Liver (tissue), 9 donors: Measurements from ENCODE around the gene GALNTL6. TPM values are rescaled to one million over a fixed set of nuclear protein-coding genes. Genes with fewer than 3 reads are reported as not detected.

Experiments used
- DNase-seq: peaks from one replicate; pipeline ENCODE4 v3.0.0-alpha.2; 2017; ENCODE audit warnings: low spot score
- H3K27ac ChIP-seq, 2 donors: one replicate each; pipeline ENCODE4 v1.7.0; 2013; ENCODE audit warnings: inconsistent platforms in 2 of 2, low read length in 2 of 2, control low read depth in 1 of 2, low read depth in 1 of 2, mild to moderate bottlenecking in 1 of 2
- H3K27me3 ChIP-seq, 4 donors: one replicate each; pipeline versions ENCODE4 v1.6.1 to v1.7.0; 2013; ENCODE audit warnings: low read length in 3 of 4, inconsistent platforms in 1 of 4, mild to moderate bottlenecking in 1 of 4, moderate library complexity in 1 of 4; ENCODE audit not compliant: control insufficient read depth in 4 of 4, insufficient read depth in 4 of 4
- H3K36me3 ChIP-seq, 4 donors: one replicate each; pipeline versions ENCODE4 v1.6.1 to v1.7.0; 2013; ENCODE audit warnings: low read length in 3 of 4, mild to moderate bottlenecking in 3 of 4, low read depth in 1 of 4, moderate library complexity in 1 of 4; ENCODE audit not compliant: control insufficient read depth in 4 of 4, insufficient read depth in 3 of 4
- H3K4me1 ChIP-seq, 4 donors: one replicate each; pipeline versions ENCODE4 v1.6.1 to v1.7.0; 2013; ENCODE audit warnings: low read length in 3 of 4, mild to moderate bottlenecking in 3 of 4, moderate library complexity in 1 of 4; ENCODE audit not compliant: control insufficient read depth in 4 of 4, insufficient read depth in 4 of 4
- H3K4me3 ChIP-seq, 3 donors: one replicate each; pipeline versions ENCODE4 v1.6.1 to v1.7.0; 2013; ENCODE audit warnings: low read length in 3 of 3, control low read depth in 1 of 3, low read depth in 1 of 3, mild to moderate bottlenecking in 1 of 3
- H3K9ac ChIP-seq, 2 donors: one replicate each; pipeline ENCODE4 v1.7.0; 2013; ENCODE audit warnings: low read length in 2 of 2, mild to moderate bottlenecking in 2 of 2, moderate library complexity in 2 of 2, control low read depth in 1 of 2, low read depth in 1 of 2
- H3K9me3 ChIP-seq, 4 donors: one replicate each; pipeline versions ENCODE4 v1.6.1 to v1.7.0; 2013; ENCODE audit warnings: low read length in 3 of 4; ENCODE audit not compliant: control insufficient read depth in 4 of 4
- ATF3 ChIP-seq: IDR thresholded peaks from 2 replicates; pipeline ENCODE4 v1.6.1; 2016; ENCODE audit warnings: antibody characterized with exemption
- CTCF ChIP-seq: fragments of 150-350 bp; IDR thresholded peaks from 2 replicates; pipeline ENCODE4 v1.5.1; 2017; ENCODE audit warnings: improper control_type of control experiment, low read depth, low read length; ENCODE audit not compliant: missing input control
- EGR1 ChIP-seq, 2 donors: IDR thresholded peaks; 2 replicates each; pipeline ENCODE4 v1.6.1; 2016 to 2018; ENCODE audit warnings: antibody characterized with exemption in 2 of 2, low read depth in 2 of 2
- FOXA1 ChIP-seq: IDR thresholded peaks from 2 replicates; pipeline ENCODE4 v1.6.1; 2016; ENCODE audit warnings: antibody characterized with exemption
- FOXA2 ChIP-seq: IDR thresholded peaks from 2 replicates; pipeline ENCODE4 v1.6.1; 2016; ENCODE audit warnings: antibody characterized with exemption
- GABPA ChIP-seq, 2 donors: IDR thresholded peaks in 1 of 2; conservative IDR thresholded peaks in 1 of 2; 2 replicates each; pipeline ENCODE4 v1.6.1; 2016; ENCODE audit warnings: antibody characterized with exemption in 2 of 2, mild to moderate bottlenecking in 1 of 2, moderate library complexity in 1 of 2
- HNF4A ChIP-seq, 2 donors: conservative IDR thresholded peaks; 2 replicates each; pipeline ENCODE4 v1.6.1; 2016; ENCODE audit warnings: antibody characterized with exemption in 2 of 2, mild to moderate bottlenecking in 2 of 2
- HNF4G ChIP-seq: IDR thresholded peaks from 2 replicates; pipeline ENCODE4 v1.6.1; 2016; ENCODE audit warnings: antibody characterized with exemption
- JUND ChIP-seq, 2 donors: IDR thresholded peaks; 2 replicates each; pipeline ENCODE4 v1.6.1; 2016; ENCODE audit warnings: antibody characterized with exemption in 2 of 2
- MAX ChIP-seq: IDR thresholded peaks from 2 replicates; pipeline ENCODE4 v1.6.1; 2016; ENCODE audit warnings: antibody characterized with exemption
- NR2F2 ChIP-seq: IDR thresholded peaks from 2 replicates; pipeline ENCODE4 v1.6.1; 2016; ENCODE audit warnings: antibody characterized with exemption
- RXRA ChIP-seq, 2 donors: IDR thresholded peaks; 2 replicates each; pipeline ENCODE4 v1.6.1; 2017 to 2018; ENCODE audit warnings: antibody characterized with exemption in 2 of 2, mild to moderate bottlenecking in 1 of 2
- SP1 ChIP-seq: IDR thresholded peaks from 2 replicates; pipeline ENCODE4 v1.6.1; 2018; ENCODE audit warnings: antibody characterized with exemption, mild to moderate bottlenecking
- TAF1 ChIP-seq: conservative IDR thresholded peaks from 2 replicates; pipeline ENCODE4 v1.6.1; 2016; ENCODE audit warnings: antibody characterized with exemption, mild to moderate bottlenecking
- YY1 ChIP-seq: IDR thresholded peaks from 2 replicates; pipeline ENCODE4 v1.6.1; 2016; ENCODE audit warnings: antibody characterized with exemption, mild to moderate bottlenecking
- WGBS: extraction: QIAGEN DNeasy Blood & Tissue Kit; methylation state at CpG from one replicate; pipeline ENCODE4 v1.1.7; 2013; 5-methylcytosine and 5-hydroxymethylcytosine counted together
- polyA plus RNA-seq, 2 donors: library from polyadenylated mRNA; stranded (reverse) in 1 of 2; unstranded in 1 of 2; fragments of 200-250 nt in 1 of 2; fragments of >200 nt in 1 of 2; fragmentation: Nextera tagmentation in 1 of 2; extraction: Ambion mirVana in 1 of 2; gene quantifications; one replicate each; pipeline versions ENCODE4 v1.2.1 to v1.2.3, GENCODE V29; 2013 to 2015
- total RNA-seq, 2 donors: library from RNA; depleted of rRNA; stranded (reverse); fragments of >200 nt; gene quantifications; one replicate each; pipeline ENCODE4 v1.2.3, GENCODE V29; 2014
- TF ChIP-seq, protein P1 (sequence below): IDR thresholded peaks from 2 replicates; pipeline ENCODE4 v1.6.1; 2016; ENCODE audit warnings: antibody characterized with exemption, mild to moderate bottlenecking
- TF ChIP-seq, protein P2 (sequence below): IDR thresholded peaks from 2 replicates; pipeline ENCODE4 v1.6.1; 2016; ENCODE audit warnings: antibody characterized with exemption
- donor health status: healthy.
- donor health status: healthy.
- donor health status: healthy.
- donor health status: healthy.
- donor health status: healthy.

GALNTL6 gene
- total and polyA plus RNA-seq, 4 donors = 0.06 to 0.08 TPM; not detected in 2

GRCh38 chr4:171993247-171993646 is 180.0 kb downstream of the GALNTL6 start:
- H3K36me3 ChIP-seq = no peaks in the 10 kb centered on the region
- DNase-seq = no peak
- WGBS = 65% methylated on average over 1 of the region's 1 CpG
- no peaks in the 10 kb centered on the region for H3K27me3 ChIP-seq
- H3K4me3 ChIP-seq = no peak overlapping the region
- TF ChIP-seq TAF1 = no peak
- TF ChIP-seq, protein P1, sequence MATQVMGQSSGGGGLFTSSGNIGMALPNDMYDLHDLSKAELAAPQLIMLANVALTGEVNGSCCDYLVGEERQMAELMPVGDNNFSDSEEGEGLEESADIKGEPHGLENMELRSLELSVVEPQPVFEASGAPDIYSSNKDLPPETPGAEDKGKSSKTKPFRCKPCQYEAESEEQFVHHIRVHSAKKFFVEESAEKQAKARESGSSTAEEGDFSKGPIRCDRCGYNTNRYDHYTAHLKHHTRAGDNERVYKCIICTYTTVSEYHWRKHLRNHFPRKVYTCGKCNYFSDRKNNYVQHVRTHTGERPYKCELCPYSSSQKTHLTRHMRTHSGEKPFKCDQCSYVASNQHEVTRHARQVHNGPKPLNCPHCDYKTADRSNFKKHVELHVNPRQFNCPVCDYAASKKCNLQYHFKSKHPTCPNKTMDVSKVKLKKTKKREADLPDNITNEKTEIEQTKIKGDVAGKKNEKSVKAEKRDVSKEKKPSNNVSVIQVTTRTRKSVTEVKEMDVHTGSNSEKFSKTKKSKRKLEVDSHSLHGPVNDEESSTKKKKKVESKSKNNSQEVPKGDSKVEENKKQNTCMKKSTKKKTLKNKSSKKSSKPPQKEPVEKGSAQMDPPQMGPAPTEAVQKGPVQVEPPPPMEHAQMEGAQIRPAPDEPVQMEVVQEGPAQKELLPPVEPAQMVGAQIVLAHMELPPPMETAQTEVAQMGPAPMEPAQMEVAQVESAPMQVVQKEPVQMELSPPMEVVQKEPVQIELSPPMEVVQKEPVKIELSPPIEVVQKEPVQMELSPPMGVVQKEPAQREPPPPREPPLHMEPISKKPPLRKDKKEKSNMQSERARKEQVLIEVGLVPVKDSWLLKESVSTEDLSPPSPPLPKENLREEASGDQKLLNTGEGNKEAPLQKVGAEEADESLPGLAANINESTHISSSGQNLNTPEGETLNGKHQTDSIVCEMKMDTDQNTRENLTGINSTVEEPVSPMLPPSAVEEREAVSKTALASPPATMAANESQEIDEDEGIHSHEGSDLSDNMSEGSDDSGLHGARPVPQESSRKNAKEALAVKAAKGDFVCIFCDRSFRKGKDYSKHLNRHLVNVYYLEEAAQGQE = no peak
- TF ChIP-seq JUND (IDR thresholded peaks at IDR 0.05) = no peak
- no peak for TF ChIP-seq MAX
- no peak for TF ChIP-seq CTCF
- no peak for TF ChIP-seq HNF4A (conservative IDR thresholded peaks at IDR 0.05)
- no peak for TF ChIP-seq FOXA2
- no peak for TF ChIP-seq HNF4G
- TF ChIP-seq SP1 = no peak
- TF ChIP-seq YY1 = no peak
- TF ChIP-seq FOXA1 = no peak
- TF ChIP-seq RXRA (IDR thresholded peaks at IDR 0.05) = no peak
- no peak for TF ChIP-seq EGR1 (IDR thresholded peaks at IDR 0.05; ENCODE audit: low read depth in 2 of 2)
- no peak for TF ChIP-seq GABPA (IDR thresholded peaks at IDR 0.05 in 1 of 2, conservative IDR thresholded peaks at IDR 0.05 in 1 of 2)
- TF ChIP-seq, protein P2, sequence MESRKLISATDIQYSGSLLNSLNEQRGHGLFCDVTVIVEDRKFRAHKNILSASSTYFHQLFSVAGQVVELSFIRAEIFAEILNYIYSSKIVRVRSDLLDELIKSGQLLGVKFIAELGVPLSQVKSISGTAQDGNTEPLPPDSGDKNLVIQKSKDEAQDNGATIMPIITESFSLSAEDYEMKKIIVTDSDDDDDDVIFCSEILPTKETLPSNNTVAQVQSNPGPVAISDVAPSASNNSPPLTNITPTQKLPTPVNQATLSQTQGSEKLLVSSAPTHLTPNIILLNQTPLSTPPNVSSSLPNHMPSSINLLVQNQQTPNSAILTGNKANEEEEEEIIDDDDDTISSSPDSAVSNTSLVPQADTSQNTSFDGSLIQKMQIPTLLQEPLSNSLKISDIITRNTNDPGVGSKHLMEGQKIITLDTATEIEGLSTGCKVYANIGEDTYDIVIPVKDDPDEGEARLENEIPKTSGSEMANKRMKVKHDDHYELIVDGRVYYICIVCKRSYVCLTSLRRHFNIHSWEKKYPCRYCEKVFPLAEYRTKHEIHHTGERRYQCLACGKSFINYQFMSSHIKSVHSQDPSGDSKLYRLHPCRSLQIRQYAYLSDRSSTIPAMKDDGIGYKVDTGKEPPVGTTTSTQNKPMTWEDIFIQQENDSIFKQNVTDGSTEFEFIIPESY = no peak
- no peak for TF ChIP-seq NR2F2
- no peak for TF ChIP-seq ATF3
- no peak overlapping the region for H3K9ac ChIP-seq
- no peaks in the 10 kb centered on the region for H3K4me1 ChIP-seq
- no peak overlapping the region for H3K27ac ChIP-seq
- peaks cover 0 to 5% (median 0%) of the 10 kb centered on the region in 4 donors for H3K9me3 ChIP-seq

DNA sequence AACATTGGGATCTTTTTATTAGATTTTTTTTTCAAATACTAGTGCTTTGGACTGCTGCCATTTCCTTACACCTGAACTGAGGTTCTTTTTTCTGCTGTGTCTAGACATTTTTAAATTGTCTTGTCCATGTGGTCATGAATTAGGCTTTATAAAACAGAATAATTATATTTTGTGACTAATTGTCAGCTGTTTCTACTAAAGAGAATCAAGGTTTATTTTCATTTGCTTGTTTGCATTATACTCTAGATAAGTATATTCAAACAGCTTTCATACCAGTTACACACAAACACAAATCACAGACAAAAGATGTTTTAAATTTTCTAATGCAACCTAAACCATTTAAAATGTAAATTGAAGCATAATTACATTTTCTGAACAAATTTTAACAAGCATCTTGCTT is 194.7 kb downstream of the GALNTL6 start:
- no peak overlapping the region for H3K9ac ChIP-seq
- no peak overlapping the region for H3K27ac ChIP-seq
- H3K36me3 ChIP-seq = no peaks in the 10 kb centered on the region
- DNase-seq = no peak
- H3K4me3 ChIP-seq = no peak overlapping the region
- H3K27me3 ChIP-seq = no peaks in the 10 kb centered on the region
- no peaks in the 10 kb centered on the region for H3K9me3 ChIP-seq
- H3K4me1 ChIP-seq = no peaks in the 10 kb centered on the region
- TF ChIP-seq FOXA2 (no peak), MAX (no peak), SP1 (no peak), GABPA (IDR thresholded peaks at IDR 0.05 in 1 of 2, conservative IDR thresholded peaks at IDR 0.05 in 1 of 2) (no peak), NR2F2 (no peak)
